DMS53 treated with DMSO at 0.1 percent for 48 hours (cell line): Measurements from ENCODE around the gene APOO.

Source experiments
- DNase-seq: peaks from one replicate; lab custom pipeline; 2025; ENCODE audit not compliant: unreplicated experiment; lab: John Stamatoyannopoulos, UW

Gene APOO

DNA sequence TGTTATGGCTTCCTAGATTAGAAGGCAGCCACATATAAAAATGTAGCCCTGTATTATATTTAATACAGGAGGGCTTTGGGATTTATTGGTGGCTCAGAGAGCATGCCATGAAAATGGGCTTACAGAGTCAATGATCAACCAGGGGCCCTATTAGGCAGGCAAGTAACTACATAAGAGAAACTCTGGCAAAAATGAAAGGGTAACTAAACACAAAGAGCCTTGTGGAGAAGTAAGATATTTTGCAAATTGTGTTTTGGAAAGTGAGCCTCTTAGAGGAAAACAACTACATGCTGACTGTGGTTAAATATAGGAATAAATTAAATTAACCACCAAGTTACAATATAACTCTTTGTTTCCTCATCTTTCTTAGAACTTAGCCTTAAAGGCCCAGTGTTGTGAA lies 119.2 kb downstream of the APOO start:
- DNase-seq, result no peak

DNA sequence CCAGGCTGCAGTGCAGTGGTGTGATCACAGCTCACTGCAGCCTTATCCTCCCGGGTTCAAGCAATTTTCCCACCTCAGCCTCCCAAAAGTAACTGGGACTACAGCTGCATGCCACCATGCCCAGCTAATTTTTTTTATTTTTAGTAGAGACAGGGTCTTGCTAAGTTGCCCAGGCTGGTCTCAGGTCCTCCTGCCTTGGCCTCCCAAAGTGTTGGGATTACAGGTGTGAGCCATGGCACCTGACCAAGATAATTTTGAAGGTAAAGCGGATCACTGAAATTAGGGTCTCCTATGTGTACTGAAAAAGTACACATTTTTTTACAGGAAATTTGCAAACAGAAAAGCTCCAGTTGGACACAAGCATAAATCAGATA lies 120.0 kb downstream of the APOO start:
- DNase-seq, result no peak

DNA sequence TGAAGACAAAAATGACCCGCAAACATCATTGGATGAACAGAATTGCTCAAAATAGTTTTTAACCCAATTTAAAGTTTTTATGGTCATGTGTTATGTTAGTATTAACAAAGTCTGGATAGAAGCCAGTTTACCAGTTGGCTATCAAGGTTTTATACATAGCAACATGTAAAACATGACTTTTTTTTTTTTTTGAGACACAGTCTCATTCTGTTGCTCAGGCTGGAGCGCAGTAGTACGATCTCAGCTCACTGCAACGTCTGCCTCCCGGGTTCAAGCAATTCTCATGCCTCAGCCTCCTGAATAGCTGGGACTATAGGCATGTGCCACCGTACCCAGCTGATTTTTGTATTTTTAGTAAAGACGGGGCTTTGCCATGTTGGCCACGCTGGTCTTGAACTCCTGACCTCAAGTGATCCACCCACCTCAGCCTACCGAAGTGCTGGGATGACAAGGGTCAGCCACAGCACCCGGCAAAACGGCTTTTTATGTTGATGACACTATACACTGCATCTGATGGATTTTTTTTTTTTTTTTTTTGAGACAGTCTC lies 121.4 kb downstream of the APOO start:
- DNase-seq, result no peak

DNA sequence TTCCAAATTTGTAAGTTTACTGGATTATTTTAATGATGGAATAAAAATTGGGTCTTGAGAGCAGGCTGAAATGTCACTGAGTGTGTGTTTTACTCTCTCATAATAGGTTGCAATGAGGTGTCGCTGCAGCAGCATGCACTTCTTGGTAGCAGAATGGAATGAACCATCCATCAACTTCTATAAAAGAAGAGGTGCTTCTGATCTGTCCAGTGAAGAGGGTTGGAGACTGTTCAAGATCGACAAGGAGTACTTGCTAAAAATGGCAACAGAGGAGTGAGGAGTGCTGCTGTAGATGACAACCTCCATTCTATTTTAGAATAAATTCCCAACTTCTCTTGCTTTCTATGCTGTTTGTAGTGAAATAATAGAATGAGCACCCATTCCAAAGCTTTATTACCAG lies 122.2 kb downstream of the APOO start:
- DNase-seq, result no peak

DNA sequence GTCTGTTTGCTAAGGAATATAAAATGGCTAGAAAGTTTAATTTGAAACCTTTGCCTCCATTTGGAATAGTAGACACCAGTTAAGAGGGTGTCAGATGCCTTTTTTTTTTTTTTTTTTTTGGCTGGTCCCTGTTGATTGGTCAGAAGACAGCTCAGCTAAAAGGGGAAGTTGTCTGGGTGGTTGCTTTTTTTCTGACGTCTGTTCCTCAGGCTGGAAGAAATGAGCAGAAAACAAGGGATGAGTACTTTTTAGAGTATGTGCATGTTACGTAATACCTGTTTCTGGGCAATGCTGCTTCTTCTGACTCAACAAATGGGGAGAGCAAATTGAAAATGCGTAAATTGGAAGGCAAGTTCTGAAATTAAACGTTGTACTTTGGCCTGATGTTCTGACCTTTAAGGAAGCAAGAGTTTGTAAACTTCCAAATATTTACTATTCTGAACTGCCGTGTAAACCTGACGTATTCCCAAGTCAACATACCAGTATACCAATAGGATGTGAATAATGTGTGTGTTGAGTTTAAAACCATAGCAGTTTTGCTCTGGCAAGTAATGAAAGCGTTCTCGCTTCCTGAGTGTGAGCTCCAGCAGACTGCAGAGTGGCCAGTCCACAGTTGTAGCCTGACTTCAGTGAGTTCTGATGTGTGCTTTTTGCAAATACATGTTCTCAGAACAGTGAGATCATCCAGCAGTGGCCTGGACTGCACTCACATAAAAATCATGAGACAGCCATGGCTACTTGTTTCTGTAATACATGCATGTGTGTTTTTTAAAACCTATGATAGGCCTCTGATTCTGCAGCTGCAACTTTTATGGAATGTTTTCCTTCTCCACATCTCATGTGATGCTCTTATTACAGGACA lies 123.0 kb downstream of the APOO start:
- no peak for DNase-seq

DNA sequence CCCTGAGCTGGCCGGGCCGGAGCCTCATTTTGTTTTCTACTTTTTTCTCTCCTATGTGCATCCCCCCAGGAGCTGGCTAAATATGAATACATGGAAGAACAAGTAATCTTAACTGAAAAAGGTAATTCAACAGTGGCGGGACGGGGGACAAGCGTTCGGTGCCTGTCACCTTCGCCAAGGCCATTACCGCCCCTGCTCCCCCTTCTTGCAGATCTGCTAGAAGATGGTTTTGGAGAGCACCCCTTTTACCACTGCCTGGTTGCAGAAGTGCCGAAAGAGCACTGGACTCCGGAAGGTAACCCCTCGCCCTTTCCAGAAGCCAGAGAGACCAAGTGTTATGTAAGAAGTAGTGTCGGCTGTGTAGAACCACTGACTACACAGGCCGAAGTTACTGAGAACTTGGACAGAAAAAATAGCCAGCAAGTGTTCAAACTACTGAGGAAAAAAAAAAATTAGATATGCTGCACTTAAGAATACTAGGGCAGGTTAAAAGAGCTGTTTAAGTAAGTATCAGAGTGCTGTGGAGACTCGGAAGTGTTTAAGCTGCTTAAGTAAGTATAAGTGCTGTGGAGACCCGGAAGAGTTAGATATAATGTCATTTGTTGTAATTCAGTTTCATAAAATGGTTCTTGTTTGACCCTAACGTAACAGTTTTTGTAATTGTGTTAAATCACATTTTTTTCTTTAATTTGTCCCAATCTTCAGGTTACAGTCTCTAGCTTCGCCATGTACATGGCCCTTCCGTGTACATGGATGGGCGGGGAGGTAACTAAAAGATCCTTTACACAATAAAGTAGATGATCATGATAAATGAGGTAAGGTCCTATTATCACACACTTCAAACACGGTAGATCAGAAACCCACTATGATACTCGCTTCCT lies 123.9 kb downstream of the APOO start:
- DNase-seq, result no peak
